GM23338 (cell line): Measurements from ENCODE around the gene JUNB. TPM values are rescaled to one million over a fixed set of nuclear protein-coding genes. Genes with fewer than 3 reads are reported as not detected.

Experiments
- EZH2 ChIP-seq: fragments of 200-600 bp; sonication (generic); IDR thresholded peaks from one replicate; pipeline ENCODE4 v1.8.0; 2017; ENCODE audit warnings: antibody characterized with exemption, mild to moderate bottlenecking, low read depth; ENCODE audit not compliant: unreplicated experiment
- NANOG ChIP-seq: IDR thresholded peaks from 2 replicates; pipeline ENCODE4 v1.6.1; 2016; ENCODE audit warnings: antibody characterized with exemption, borderline replicate concordance
- REST ChIP-seq: IDR thresholded peaks from one replicate; pipeline ENCODE4 v1.6.1; 2018; ENCODE audit warnings: antibody characterized with exemption; ENCODE audit not compliant: unreplicated experiment
- ZNF114 ChIP-seq: fragments of 250-450 bp; sonication (Bioruptor Pico); IDR thresholded peaks from 2 replicates; pipeline ENCODE4 v1.5.0; 2020; ENCODE audit warnings: mild to moderate bottlenecking, moderate library complexity
- ZNF331 ChIP-seq: fragments of 250-450 bp; sonication (Bioruptor Pico); IDR thresholded peaks from 2 replicates; pipeline ENCODE4 v1.5.0; 2020; ENCODE audit warnings: low read depth, mild to moderate bottlenecking, moderate library complexity
- ZNF462 ChIP-seq: fragments of 250-450 bp; sonication (Bioruptor Pico); IDR thresholded peaks from 2 replicates; pipeline ENCODE4 v1.5.0; 2020; ENCODE audit warnings: mild to moderate bottlenecking, moderate library complexity
- polyA plus RNA-seq: library from polyadenylated mRNA; unstranded; fragments of >200 nt; fragmentation: Nextera tagmentation; extraction: Ambion mirVana; gene quantifications from 2 replicates; pipeline ENCODE4 v1.2.1, GENCODE V29; 2016
- total RNA-seq: library from RNA; depleted of rRNA; stranded (reverse); fragments of >200 nt; shearing (Covaris generic); gene quantifications from 2 replicates; pipeline ENCODE4 v1.2.3, GENCODE V29; 2014

Gene JUNB
- total and polyA plus RNA-seq, 2 experiments from 2014 or later, result 7.7 to 20.2 TPM

GRCh38 chr19:12756150-12756883, 35.0 kb upstream of the JUNB start (continued):
- TF ChIP-seq REST (no peak), EZH2 (no peak), NANOG (no peak), ZNF331 (CRISPR knock-in tag) (no peak), ZNF114 (CRISPR knock-in tag) (no peak), ZNF462 (CRISPR knock-in tag) (no peak)
